Endothelial cell (in vitro differentiated cells): Measurements from ENCODE around the gene BLOC1S6. TPM values are rescaled to one million over a fixed set of nuclear protein-coding genes. Genes with fewer than 3 reads are reported as not detected.

Source experiments
- DNase-seq: peaks from one replicate; pipeline ENCODE4 v3.0.0; 2021; ENCODE audit warnings: low spot score
- H3K27ac Mint-ChIP-seq: one replicate; pipeline ENCODE4 v1.8.0; 2021; ENCODE audit warnings: mixed read lengths, inconsistent platforms; ENCODE audit not compliant: unreplicated experiment
- H3K27me3 Mint-ChIP-seq: one replicate; pipeline ENCODE4 v1.8.0; 2021; ENCODE audit warnings: mild to moderate bottlenecking, moderate library complexity, mixed read lengths, inconsistent platforms; ENCODE audit not compliant: unreplicated experiment
- H3K36me3 Mint-ChIP-seq: one replicate; pipeline ENCODE4 v1.8.0; 2021; ENCODE audit warnings: mild to moderate bottlenecking, low read depth, mixed read lengths, inconsistent platforms; ENCODE audit not compliant: unreplicated experiment
- H3K4me1 Mint-ChIP-seq: one replicate; pipeline ENCODE4 v1.8.0; 2021; ENCODE audit warnings: mild to moderate bottlenecking, mixed read lengths, inconsistent platforms; ENCODE audit not compliant: unreplicated experiment
- H3K4me3 Mint-ChIP-seq: one replicate; pipeline ENCODE4 v1.8.0; 2021; ENCODE audit warnings: mild to moderate bottlenecking, mixed read lengths, inconsistent platforms; ENCODE audit not compliant: unreplicated experiment
- H3K9me3 Mint-ChIP-seq: one replicate; pipeline ENCODE4 v1.8.0; 2021; ENCODE audit warnings: mixed read lengths, inconsistent platforms; ENCODE audit not compliant: unreplicated experiment
- CTCF ChIP-seq: fragments of 200-600 bp; sonication (generic); IDR thresholded peaks from one replicate; pipeline ENCODE4 v1.5.0; 2021; ENCODE audit warnings: antibody characterized with exemption; ENCODE audit not compliant: unreplicated experiment
- total RNA-seq: library from RNA; stranded (reverse); fragmentation: NEBNext Ultra II Directional; extraction: Animal tissue kit (Norgen Biotek cat#: 25700); gene quantifications from one replicate; pipeline ENCODE4 v1.2.1, GENCODE V29; 2021; ENCODE audit not compliant: unreplicated experiment

Gene BLOC1S6
- total RNA-seq, 1 donor from 2014 or later, result 30.1 TPM

- no peaks in the 10 kb centered on the region for H3K27me3 Mint-ChIP-seq
- H3K4me1 Mint-ChIP-seq, result no peaks in the 10 kb centered on the region
- TF ChIP-seq CTCF, result peak; percentile 68
- no peak overlapping the region for H3K4me3 Mint-ChIP-seq
- H3K27ac Mint-ChIP-seq, result no peak overlapping the region
- no peaks in the 10 kb centered on the region for H3K9me3 Mint-ChIP-seq
- peaks cover 4% of the 10 kb centered on the region for H3K36me3 Mint-ChIP-seq
- DNase-seq, result no peak
Measured at GRCh38 chr15:45611305-45611704, 24.1 kb downstream of the BLOC1S6 start.

GRCh38 chr15:45612790-45613415 lies 25.7 kb downstream of the BLOC1S6 start:
- peaks cover 4% of the 10 kb centered on the region for H3K36me3 Mint-ChIP-seq

GRCh38 chr15:45616901-45617323 lies 29.7 kb downstream of the BLOC1S6 start:
- H3K27me3 Mint-ChIP-seq, result peaks cover 2% of the 10 kb centered on the region

More at GRCh38 chr15:45612790-45613415, 25.7 kb downstream of the BLOC1S6 start:
- Mint-ChIP-seq H3K27me3 (peaks cover 2% of the 10 kb centered on the region), H3K27ac (no peak overlapping the region), H3K4me3 (no peak overlapping the region), H3K4me1 (peaks cover 4% of the 10 kb centered on the region), H3K9me3 (no peaks in the 10 kb centered on the region)
- TF ChIP-seq CTCF, result no peak
- no peak for DNase-seq

GRCh38 chr15:45618813-45619212 lies 31.6 kb downstream of the BLOC1S6 start:
- Mint-ChIP-seq H3K4me3 (no peak overlapping the region), H3K9me3 (no peaks in the 10 kb centered on the region), H3K4me1 (peaks cover 4% of the 10 kb centered on the region), H3K36me3 (no peaks in the 10 kb centered on the region), H3K27me3 (peaks cover 6% of the 10 kb centered on the region), H3K27ac (no peak overlapping the region)
- TF ChIP-seq CTCF, result no peak
- DNase-seq, result no peak

More at GRCh38 chr15:45616901-45617323, 29.7 kb downstream of the BLOC1S6 start:
- H3K9me3 Mint-ChIP-seq, result no peaks in the 10 kb centered on the region
- peaks cover 4% of the 10 kb centered on the region for H3K4me1 Mint-ChIP-seq
- H3K36me3 Mint-ChIP-seq, result no peaks in the 10 kb centered on the region
- DNase-seq, result no peak
- TF ChIP-seq CTCF, result no peak
- no peak overlapping the region for H3K27ac Mint-ChIP-seq
- no peak overlapping the region for H3K4me3 Mint-ChIP-seq

- DNase-seq, result no peak
- TF ChIP-seq CTCF, result no peak
- Mint-ChIP-seq H3K9me3 (peaks cover 11% of the 10 kb centered on the region), H3K4me3 (no peak overlapping the region), H3K27ac (no peak overlapping the region), H3K27me3 (peaks cover 1% of the 10 kb centered on the region), H3K4me1 (peaks cover 8% of the 10 kb centered on the region), H3K36me3 (peaks cover 7% of the 10 kb centered on the region)
Measured at GRCh38 chr15:45628136-45628535, 41.0 kb downstream of the BLOC1S6 start.
